Activated T-cell treated with anti-CD3 and anti-CD28 coated beads for 48 hours (primary cell): Measurements from ENCODE around the gene LIN28B.
"Not testable (repeated sequence)": the region's sequence is repeated elsewhere in the genome, so short reads cannot be mapped to it uniquely, and the experiment has no call there.

Source experiments
- DNase-seq: peaks from one replicate; pipeline ENCODE4 v3.0.0-alpha.2; 2020; ENCODE audit warnings: low read depth

The LIN28B gene

DNA sequence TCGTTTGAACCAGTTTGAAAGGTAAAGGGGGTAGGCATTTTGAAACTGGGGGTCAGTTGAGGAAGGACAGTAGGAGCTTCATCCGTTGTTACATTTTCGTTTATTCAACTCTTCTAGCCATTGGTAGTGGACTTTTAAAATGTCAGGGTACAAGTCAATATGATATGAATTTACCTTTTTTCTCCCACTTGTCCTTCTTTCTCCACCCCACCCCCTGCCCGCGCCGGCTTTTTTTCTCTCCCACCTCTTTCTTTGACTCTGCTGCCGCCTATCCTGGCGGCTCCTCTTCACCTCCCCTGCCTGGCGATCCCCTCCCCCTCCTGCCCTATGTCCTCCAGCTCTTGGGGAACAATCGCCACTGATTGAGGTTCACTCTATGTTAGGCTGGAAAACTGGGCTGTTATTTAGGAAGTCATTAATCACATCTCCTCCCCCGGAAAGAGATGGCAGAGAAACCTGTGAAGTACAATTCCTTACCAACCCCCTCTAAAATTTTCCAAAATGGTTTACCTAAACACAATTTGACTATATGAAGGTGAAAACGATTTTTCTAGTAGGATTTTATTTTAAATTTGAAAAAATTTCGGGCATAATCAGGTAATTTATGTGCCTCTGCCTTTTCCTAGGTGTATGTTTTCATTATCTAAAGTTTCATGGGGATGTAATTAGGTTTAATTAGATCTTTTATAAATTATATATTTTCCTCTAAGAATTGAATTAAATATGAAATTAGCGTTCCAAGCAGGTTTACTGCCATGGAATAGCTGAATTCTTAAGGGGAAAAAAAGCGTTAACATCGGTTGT lies 778 bp upstream of the LIN28B start:
- no peak for DNase-seq

DNA sequence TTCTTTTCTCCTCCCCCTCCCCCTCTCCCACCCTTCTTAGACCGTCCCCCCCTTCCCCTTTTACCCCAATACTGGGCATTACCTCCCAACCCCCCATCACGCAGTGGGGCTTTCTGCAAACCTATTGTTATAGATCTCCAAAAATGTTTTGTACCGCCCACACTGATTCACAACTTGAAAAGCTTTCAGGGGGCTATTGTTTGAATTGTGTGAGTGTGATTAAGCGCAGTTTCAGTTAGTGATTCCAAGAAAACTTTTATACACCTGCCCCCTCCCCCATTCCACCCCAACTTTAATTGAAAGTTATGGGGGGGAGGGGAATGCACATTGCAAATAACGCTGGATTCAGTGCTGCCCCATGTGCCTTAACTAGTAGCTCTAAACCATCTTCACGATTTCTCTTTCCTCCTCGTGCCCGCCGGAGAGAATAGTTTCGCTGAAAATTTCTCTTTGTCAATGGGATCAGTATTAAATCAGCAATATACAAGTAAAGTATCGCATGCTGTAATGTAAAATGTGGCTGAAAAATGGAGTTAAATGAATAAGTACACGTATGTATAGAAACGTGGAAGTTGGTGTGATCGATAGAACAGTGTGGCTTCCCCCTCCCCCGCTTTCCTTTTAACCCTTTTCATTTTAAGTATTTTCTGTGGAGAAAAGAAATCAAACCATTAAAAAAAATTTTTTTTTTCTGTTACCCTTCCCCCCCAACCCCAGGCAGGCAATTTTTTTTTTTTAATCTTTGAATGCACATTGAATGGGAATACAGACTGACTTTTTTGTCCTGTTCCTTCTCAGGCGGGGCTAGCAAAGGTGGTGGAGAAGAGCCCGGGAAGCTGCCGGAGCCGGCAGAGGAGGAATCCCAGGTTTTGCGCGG lies 632 bp downstream of the LIN28B start:
- no peak for DNase-seq

DNA sequence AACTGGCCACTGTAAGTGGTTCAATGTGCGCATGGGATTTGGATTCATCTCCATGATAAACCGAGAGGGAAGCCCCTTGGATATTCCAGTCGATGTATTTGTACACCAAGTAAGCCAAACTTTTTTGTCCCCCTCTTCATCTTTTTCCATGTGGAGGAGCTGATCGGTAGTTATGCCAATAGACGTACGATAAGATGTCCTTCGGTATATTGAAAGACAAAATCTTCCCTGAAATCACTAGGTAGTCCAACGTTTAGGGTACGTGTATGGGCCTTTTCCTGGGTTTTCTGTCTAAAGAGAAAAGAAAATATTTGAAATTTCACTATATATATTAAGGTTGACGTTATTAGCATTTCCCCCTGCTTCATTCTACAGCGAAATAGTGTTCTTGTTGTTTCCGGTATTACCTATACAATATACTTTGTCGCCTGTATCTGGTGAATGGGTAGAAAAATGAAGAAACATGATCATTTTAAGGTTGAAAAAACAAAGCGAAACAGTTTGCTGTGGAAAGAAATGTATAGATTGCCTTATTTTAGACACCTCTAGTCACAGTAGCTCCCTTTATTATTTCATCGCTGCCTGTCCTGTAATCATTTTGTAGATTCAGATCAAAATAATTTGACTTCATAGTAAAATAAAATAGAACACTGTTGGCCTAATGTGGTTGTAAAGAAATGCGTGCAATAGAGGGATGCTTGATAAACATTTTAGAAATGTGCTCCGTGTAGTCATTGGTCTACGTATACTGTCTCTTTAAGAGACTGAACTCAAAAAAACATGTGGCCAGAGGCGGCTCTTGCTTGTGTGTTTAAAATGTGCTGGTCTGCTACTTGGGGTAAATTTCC lies 1.5 kb downstream of the LIN28B start:
- no peak for DNase-seq

DNA sequence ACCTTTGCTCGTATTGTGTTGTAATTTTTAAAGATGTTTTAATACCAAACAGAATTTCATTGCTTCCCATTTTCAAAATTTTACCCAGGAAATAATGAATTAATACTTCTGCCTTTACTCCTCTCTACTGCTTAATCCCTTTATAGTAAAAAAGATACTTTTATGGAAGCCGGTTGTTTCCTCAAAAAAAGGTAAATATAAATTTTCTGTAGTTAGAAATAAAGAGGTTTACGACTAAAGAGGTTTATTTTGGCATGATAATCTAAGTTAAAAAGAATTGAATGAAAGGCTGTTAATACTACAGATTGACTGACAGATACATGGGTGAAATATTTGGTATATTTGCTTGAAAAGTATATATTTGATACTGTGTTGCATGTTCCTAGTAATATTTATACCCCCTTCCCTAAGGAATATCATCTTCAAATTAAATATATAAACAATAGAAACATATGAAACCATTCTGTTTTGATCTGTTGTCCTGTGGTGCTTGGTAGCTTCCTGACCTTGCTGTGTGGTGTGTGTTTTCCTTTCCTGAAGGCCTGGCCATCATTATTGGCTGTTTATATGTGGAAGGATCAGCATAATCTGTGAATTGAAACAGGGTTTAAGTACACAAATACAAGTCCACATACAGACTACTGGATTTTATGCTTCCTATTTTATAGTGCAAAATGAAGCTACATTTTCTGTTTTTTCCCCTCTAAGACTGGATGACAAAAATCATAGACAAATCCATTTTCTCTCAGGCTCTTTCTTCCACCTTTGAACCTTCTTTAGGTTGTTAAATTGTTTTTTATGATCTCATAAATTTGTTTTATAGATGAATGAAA lies 2.3 kb downstream of the LIN28B start:
- no peak for DNase-seq

DNA sequence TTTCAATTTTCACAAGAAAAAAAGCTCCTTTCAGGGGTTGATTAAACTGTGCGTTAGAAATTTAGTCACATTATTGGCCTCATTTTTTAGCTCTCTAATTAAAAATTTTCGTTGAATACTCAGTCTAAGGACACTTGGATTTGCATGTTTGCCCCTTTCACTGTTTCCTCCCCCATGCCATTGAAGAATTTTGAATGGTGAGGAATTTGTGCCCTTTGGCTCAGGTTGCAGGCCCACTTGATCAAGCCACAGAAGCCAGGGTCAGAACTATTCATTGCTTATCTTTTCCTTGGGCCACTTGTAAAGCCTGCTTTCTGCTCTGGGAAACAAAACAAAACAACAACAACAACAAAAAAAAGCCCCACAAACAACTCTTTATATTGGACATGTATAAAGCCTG lies 12.2 kb downstream of the LIN28B start:
- no peak for DNase-seq

DNA sequence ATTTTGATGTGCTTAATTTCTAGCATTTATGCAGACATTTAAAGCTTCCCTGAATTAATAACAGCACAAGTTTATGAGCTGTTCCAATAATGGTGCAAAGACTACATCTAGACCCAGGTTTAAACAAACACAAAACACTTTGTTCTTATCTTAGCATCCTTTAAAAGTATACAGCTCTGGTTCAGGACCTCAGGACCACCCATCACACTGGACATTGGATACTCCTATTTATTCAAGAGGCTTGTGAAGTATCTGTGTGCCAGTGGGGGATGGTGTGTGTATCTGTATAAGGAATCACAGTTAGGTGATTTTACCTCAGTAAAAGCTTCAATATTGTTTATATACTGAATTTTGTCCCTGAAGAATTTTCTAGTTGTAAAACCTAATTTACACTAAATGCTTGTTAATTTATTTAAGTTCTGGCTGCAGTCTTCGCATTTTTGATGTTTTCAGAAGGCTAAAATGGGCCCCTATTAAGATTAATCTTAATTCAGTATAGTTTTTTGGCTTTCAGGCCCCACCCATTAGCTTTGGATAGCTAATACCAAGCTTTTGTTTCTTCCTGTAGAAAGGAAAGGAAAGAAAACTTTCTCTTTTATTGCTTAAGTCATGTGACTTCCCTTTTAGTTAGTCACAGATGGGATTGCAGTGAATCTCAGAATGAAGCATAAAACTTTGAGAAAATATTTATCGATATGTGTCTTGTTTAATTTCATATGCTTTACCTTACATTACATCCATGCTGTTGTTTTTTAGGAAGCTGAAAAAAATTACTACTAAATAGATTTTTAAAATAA lies 13.1 kb downstream of the LIN28B start:
- DNase-seq: no peak

DNA sequence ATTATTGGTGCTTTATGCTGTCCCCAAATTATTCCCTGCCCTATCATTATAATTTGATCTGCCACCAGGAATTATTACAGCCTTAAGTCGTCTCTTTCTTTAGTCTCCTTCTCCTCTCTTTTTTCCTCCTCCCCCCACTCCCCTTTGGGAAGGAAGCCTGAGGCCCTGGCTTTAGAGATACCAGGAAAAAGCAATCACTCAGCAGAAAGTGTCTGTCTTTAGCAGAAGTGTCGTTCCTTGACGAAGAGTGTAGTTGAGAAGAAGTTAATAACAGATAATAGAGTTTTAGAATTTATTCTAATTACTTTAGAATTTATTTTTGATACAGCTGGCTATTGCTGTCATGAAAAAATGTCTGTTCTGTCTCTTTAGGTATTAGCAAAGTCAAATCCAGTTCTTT lies 16.5 kb downstream of the LIN28B start:
- DNase-seq: no peak

DNA sequence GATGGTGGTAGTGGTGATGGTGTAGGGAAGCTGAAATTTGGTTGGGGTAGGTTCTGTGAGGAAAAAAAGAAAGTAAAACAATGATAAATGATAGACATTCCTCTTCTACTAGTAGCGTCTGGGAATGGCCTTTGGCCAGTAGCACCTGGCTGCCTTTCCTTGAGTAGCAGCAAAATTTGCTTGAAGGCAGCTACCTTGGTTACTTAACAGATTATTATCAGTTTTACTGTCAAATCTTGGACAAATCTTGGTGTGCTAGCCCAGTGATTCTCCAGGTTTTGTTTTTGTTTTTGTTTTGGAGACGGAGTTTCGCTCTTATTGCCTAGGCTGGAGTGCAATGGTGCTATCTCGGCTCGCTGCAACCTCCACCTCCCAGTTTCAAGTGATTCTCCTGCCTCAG lies 26.4 kb downstream of the LIN28B start:
- DNase-seq: no peak

DNA sequence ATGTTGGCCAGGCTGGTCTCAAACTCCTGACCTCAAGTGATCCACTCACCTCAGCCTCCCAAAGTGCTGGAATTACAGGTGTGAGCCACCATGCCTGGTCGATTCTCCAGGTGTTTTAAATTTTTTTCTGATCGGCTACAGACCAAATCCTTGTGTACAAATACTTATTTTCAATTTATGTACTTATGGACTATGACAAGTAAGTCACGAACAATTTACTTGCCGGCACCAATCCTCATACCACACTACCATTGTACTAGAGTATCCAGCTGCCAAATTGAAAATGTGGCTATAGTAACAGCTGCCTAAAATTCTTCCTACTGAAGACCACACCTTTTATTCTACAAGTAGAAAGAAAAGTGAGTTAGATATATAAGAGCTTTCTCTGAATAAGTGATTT lies 26.9 kb downstream of the LIN28B start:
- DNase-seq: no peak

DNA sequence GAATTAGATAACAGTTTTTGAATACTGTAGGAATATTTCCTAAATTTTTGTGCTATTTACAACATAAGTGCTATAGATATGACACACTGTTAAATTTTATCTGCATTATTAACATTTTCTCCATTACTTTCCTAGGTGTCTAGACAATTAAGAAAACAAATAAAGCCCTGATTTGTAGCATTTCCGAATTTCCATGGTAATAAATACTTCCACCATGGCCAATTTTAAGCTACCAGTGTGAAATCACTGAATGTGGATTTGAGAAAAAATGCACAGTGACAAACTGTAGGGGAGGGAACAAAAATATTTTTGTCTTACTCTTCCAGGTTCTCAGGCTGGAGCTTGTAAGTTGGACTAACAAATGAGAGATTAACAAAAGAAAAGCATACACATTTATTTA lies 27.9 kb downstream of the LIN28B start:
- no peak for DNase-seq

DNA sequence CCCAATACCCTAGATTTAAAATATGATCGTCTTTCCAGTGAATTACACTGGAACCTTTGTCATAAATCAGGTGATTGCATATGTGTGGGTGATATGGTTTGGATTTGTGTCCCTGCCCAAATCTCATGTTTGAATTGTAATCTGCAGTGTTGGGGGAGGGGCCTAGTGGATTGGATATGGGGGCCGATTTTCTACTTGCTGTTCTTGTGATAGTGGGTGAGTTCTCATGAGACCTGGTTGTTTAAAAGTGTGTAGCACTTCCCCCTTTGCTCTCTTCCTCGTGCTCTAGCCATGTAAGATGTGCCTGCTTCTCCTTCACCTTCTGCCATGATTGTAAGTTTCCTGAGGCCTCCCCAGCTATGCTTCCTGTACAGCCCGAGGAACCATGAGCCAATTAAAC lies 29.0 kb downstream of the LIN28B start:
- not testable (repeated sequence) for DNase-seq

DNA sequence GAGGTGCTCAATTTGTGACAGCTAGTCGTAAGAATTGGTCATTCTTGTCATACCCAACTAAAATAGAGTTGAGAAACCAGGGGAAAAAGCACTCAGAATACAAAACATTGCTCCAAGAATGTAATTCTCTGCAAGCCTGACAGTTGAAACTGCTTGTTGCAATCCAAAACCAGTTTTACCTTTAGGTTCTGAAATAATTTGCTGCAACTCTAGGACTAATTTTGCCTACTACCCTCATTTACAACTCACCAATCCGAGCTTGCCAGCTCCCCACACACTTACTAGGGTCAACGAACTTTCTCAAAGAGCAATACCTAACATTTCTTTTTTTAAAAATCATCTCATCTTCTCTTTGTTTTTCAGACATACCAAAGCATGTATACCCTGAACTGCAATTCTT lies 29.7 kb downstream of the LIN28B start:
- no peak for DNase-seq

DNA sequence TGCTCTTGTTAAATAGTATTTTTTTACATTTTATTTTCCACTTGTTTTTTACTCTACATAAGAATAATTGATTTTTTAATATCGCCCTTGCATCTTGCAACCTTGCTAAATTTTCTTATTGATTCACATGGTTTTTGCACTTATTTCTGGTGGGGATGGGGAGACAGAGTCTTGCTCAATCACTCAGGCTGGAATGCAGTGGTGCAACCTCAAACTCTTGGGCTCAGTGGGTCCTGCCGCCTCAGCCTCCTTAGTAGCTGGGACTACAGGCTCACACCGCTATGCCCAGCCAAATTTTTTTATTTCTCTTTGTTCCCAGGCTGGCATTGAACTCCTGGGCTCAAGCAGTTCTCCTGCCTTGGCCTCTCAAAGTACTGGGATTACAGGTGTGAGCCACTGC lies 30.3 kb downstream of the LIN28B start:
- no peak for DNase-seq

DNA sequence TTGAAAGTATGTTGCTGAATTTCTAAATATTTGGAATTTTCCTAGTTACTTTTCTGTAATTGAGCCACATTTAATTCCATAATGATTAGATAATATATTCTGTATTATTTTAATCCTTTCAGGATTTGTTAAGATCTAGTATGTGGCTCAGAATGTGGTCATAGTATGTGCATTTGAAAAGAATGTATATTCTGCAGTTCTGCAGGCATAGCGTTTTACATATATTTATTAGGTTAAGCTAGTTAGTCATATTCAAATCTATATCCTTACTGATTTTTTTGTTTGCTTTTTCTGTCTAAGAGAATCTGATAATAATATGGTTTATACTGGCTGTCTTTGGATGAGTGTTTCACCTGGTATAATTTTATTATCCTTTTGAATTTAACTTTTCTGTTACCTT lies 33.2 kb downstream of the LIN28B start:
- no peak for DNase-seq

DNA sequence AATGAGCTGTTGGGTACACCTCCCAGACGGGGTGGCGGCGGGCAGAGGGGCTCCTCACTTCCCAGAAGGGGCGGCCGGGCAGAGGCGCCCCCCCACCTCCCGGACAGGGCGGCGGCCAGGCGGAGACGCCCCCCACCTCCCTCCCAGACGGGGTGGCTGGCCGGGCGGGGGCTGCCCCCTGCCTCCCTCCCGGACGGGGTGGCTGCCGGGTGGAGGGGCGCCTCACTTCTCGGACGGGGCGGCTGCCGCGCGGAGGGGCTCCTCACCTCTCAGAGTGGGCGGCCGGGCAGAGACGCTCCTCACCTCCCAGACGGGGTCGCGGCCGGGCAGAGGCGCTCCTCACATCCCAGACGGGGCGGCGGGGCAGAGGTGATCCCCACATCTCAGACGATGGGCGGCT lies 34.2 kb downstream of the LIN28B start:
- DNase-seq: not testable (repeated sequence)

DNA sequence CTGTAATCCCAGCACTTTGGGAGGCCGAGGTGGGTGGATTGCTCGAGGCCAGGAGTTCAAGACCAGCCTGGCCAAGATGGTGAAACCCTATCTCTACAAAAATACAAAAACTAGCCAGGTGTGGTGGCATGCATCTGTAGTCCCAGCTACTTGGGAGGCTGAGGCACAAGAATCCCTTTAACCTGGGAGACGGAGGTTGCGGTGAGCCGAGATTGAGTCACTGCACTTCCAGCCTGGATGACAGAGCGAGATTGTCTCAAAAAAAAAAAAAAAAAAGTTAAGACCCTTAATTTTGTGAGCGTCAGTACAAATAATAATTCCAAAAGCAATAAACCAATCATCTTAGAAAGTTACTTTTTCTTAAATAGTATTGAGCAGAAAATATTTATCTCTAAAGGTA lies 36.7 kb downstream of the LIN28B start:
- DNase-seq: not testable (repeated sequence)

DNA sequence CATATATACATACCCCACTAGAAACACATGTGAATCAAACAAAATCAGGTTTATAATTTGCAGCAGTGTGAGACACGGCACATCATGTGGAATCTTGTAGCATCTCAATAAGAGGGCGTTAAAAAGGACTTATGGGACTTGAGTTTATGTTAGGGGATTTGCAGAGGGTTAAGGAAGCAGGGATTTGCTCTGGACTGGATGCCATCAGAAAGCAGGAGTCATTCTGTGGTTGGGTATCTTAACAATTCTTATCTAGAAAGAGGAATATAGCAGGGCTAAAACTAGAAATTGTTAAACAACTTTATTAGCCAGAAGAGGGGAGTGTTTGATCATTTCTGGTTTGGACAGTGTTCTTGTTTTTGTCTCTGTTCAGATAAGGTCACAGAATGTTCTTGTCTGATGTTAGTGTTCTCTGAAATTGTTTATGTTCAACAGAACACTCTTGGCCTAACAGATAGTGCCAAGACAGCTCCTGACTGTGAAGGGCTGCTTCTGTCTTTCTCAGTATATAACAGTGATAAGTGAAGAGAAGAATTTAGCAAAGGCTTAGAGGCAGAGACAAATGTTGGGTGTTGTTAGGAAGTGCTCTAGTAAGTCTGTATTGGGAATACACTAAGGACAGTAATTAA lies 39.2 kb downstream of the LIN28B start:
- no peak for DNase-seq

DNA sequence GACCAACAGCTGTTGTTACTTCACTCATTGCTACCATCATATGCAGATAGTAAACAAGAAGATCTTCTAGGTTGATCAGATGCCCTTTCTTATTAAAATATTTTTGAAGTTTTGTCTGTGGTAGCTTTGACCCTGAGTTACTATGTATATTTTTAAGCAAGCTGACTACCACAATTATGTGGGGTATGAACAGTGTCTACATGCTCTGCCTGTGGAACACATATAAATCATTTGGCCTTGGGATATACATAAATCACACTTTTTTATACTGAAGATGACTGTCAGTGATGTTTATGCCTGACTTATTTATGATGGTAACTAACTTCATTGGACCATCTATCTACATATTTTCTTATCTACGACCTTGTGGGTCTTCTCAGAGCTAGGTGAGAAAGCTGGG lies 44.2 kb downstream of the LIN28B start:
- DNase-seq: no peak

DNA sequence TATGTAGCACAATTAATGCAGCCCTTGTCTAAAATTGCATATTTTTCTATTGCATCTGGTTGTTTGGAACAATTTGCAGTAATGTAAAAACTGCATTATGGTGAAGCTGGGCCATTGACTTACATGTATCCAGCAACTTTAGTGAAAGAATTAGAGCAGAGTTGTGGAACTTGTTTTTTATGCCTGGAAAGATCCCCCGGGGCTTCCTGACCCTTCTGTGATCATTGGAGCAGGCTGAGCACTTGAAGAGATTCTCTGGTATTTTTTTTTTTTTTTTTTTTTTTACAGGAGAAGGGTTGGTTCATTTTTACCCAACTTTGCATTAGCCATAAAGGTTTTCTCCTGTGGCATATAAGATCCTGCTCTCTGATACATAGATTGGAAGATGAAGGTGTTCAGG lies 45.0 kb downstream of the LIN28B start:
- no peak for DNase-seq

DNA sequence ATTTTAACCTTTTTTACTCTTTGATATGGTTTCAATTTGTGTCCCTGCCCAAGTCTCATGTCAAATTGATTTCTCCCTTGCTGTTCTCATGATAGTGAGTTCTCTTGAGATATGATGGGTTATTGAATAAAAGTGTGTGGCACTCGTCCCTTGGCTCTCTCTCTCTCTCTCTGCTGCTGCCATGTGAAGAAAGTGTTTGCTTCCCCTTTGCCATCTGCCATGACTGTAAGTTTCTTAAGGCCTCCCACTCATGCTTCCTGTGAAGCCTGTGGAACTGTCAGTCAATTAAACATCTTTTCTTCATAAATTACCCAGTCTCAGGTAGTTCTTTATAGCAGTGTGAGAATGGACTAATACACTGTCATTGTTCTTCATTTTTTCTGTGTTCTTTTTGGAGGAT lies 48.5 kb downstream of the LIN28B start:
- DNase-seq: no peak
